Liver (tissue), 9 donors: Measurements from ENCODE around the gene DYRK4. TPM values are rescaled to one million over a fixed set of nuclear protein-coding genes. Genes with fewer than 3 reads are reported as not detected.

Experiments used
- DNase-seq: peaks from one replicate; pipeline ENCODE4 v3.0.0-alpha.2; 2017; ENCODE audit warnings: low spot score
- H3K27ac ChIP-seq, 2 donors: one replicate each; pipeline ENCODE4 v1.7.0; 2013; ENCODE audit warnings: inconsistent platforms in 2 of 2, low read length in 2 of 2, control low read depth in 1 of 2, low read depth in 1 of 2, mild to moderate bottlenecking in 1 of 2
- H3K27me3 ChIP-seq, 4 donors: one replicate each; pipeline versions ENCODE4 v1.6.1 to v1.7.0; 2013; ENCODE audit warnings: low read length in 3 of 4, inconsistent platforms in 1 of 4, mild to moderate bottlenecking in 1 of 4, moderate library complexity in 1 of 4; ENCODE audit not compliant: control insufficient read depth in 4 of 4, insufficient read depth in 4 of 4
- H3K36me3 ChIP-seq, 4 donors: one replicate each; pipeline versions ENCODE4 v1.6.1 to v1.7.0; 2013; ENCODE audit warnings: low read length in 3 of 4, mild to moderate bottlenecking in 3 of 4, low read depth in 1 of 4, moderate library complexity in 1 of 4; ENCODE audit not compliant: control insufficient read depth in 4 of 4, insufficient read depth in 3 of 4
- H3K4me1 ChIP-seq, 4 donors: one replicate each; pipeline versions ENCODE4 v1.6.1 to v1.7.0; 2013; ENCODE audit warnings: low read length in 3 of 4, mild to moderate bottlenecking in 3 of 4, moderate library complexity in 1 of 4; ENCODE audit not compliant: control insufficient read depth in 4 of 4, insufficient read depth in 4 of 4
- H3K4me3 ChIP-seq, 3 donors: one replicate each; pipeline versions ENCODE4 v1.6.1 to v1.7.0; 2013; ENCODE audit warnings: low read length in 3 of 3, control low read depth in 1 of 3, low read depth in 1 of 3, mild to moderate bottlenecking in 1 of 3
- H3K9ac ChIP-seq, 2 donors: one replicate each; pipeline ENCODE4 v1.7.0; 2013; ENCODE audit warnings: low read length in 2 of 2, mild to moderate bottlenecking in 2 of 2, moderate library complexity in 2 of 2, control low read depth in 1 of 2, low read depth in 1 of 2
- H3K9me3 ChIP-seq, 4 donors: one replicate each; pipeline versions ENCODE4 v1.6.1 to v1.7.0; 2013; ENCODE audit warnings: low read length in 3 of 4; ENCODE audit not compliant: control insufficient read depth in 4 of 4
- EGR1 ChIP-seq, 2 donors: IDR thresholded peaks; 2 replicates each; pipeline ENCODE4 v1.6.1; 2016 to 2018; ENCODE audit warnings: antibody characterized with exemption in 2 of 2, low read depth in 2 of 2
- FOXA1 ChIP-seq: IDR thresholded peaks from 2 replicates; pipeline ENCODE4 v1.6.1; 2016; ENCODE audit warnings: antibody characterized with exemption
- FOXA2 ChIP-seq: IDR thresholded peaks from 2 replicates; pipeline ENCODE4 v1.6.1; 2016; ENCODE audit warnings: antibody characterized with exemption
- GABPA ChIP-seq, 2 donors: IDR thresholded peaks in 1 of 2; conservative IDR thresholded peaks in 1 of 2; 2 replicates each; pipeline ENCODE4 v1.6.1; 2016; ENCODE audit warnings: antibody characterized with exemption in 2 of 2, mild to moderate bottlenecking in 1 of 2, moderate library complexity in 1 of 2
- HNF4A ChIP-seq, 2 donors: conservative IDR thresholded peaks; 2 replicates each; pipeline ENCODE4 v1.6.1; 2016; ENCODE audit warnings: antibody characterized with exemption in 2 of 2, mild to moderate bottlenecking in 2 of 2
- HNF4G ChIP-seq: IDR thresholded peaks from 2 replicates; pipeline ENCODE4 v1.6.1; 2016; ENCODE audit warnings: antibody characterized with exemption
- JUND ChIP-seq, 2 donors: IDR thresholded peaks; 2 replicates each; pipeline ENCODE4 v1.6.1; 2016; ENCODE audit warnings: antibody characterized with exemption in 2 of 2
- RAD21 ChIP-seq, 2 donors: IDR thresholded peaks; 2 replicates each; pipeline ENCODE4 v1.6.1; 2016; ENCODE audit warnings: antibody characterized with exemption in 2 of 2, mild to moderate bottlenecking in 2 of 2
- RXRA ChIP-seq, 2 donors: IDR thresholded peaks; 2 replicates each; pipeline ENCODE4 v1.6.1; 2017 to 2018; ENCODE audit warnings: antibody characterized with exemption in 2 of 2, mild to moderate bottlenecking in 1 of 2
- SP1 ChIP-seq: IDR thresholded peaks from 2 replicates; pipeline ENCODE4 v1.6.1; 2018; ENCODE audit warnings: antibody characterized with exemption, mild to moderate bottlenecking
- YY1 ChIP-seq: IDR thresholded peaks from 2 replicates; pipeline ENCODE4 v1.6.1; 2016; ENCODE audit warnings: antibody characterized with exemption, mild to moderate bottlenecking
- WGBS: extraction: QIAGEN DNeasy Blood & Tissue Kit; methylation state at CpG from one replicate; pipeline ENCODE4 v1.1.7; 2013; 5-methylcytosine and 5-hydroxymethylcytosine counted together
- polyA plus RNA-seq, 2 donors: library from polyadenylated mRNA; stranded (reverse) in 1 of 2; unstranded in 1 of 2; fragments of 200-250 nt in 1 of 2; fragments of >200 nt in 1 of 2; fragmentation: Nextera tagmentation in 1 of 2; extraction: Ambion mirVana in 1 of 2; gene quantifications; one replicate each; pipeline versions ENCODE4 v1.2.1 to v1.2.3, GENCODE V29; 2013 to 2015
- total RNA-seq, 2 donors: library from RNA; depleted of rRNA; stranded (reverse); fragments of >200 nt; gene quantifications; one replicate each; pipeline ENCODE4 v1.2.3, GENCODE V29; 2014
- TF ChIP-seq, protein P1 (sequence below): IDR thresholded peaks from 2 replicates; pipeline ENCODE4 v1.6.1; 2016; ENCODE audit warnings: antibody characterized with exemption
- TF ChIP-seq, protein P2 (sequence below): IDR thresholded peaks from 2 replicates; pipeline ENCODE4 v1.6.1; 2016; ENCODE audit warnings: antibody characterized with exemption
- TF ChIP-seq, protein P3 (sequence below): IDR thresholded peaks from 2 replicates; pipeline ENCODE4 v1.6.1; 2016; ENCODE audit warnings: antibody characterized with exemption, mild to moderate bottlenecking
- TF ChIP-seq, protein P4 (sequence below): IDR thresholded peaks from 2 replicates; pipeline ENCODE4 v1.6.1; 2016; ENCODE audit warnings: antibody characterized with exemption
- TF ChIP-seq, protein P5 (sequence below): fragments of 150-350 bp; IDR thresholded peaks from 2 replicates; pipeline ENCODE4 v1.5.1; 2017; ENCODE audit warnings: improper control_type of control experiment, low read depth, low read length; ENCODE audit not compliant: missing input control
- donor health status: healthy.
- donor health status: healthy.
- donor health status: healthy.
- donor health status: healthy.
- donor health status: healthy.

The DYRK4 gene
- total and polyA plus RNA-seq, 4 donors = 12.0 to 20.3 (median 14.4) TPM

DNA sequence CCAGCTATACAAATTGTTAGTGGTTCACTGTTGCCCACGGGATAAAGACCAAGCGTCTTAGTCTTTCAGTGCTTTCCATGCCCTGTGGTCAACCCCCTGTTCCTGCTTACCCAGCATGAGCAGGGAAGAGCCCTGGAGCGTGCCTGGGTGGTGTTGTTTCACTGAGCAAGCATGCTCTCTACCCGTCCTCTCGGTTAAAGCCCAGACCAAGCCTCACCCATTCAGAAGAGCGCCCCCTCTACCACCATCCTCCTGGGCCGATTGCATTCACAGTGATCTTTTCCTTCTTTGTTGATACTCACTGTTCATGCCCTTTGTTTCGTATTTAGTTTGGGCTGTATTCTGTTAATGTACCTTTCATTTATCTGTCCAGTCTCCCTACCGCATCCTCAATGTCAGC is 25.1 kb downstream of the DYRK4 start:
- Histone ChIP-seq H3K27ac (no peak overlapping the region), H3K9me3 (no peaks in the 10 kb centered on the region), H3K4me1 (no peaks in the 10 kb centered on the region), H3K36me3 (no peaks in the 10 kb centered on the region), H3K27me3 (peaks cover 0 to 4% (median 0%) of the 10 kb centered on the region in 4 donors), H3K9ac (no peak overlapping the region), H3K4me3 (no peak overlapping the region)
- 77% methylated on average over 9 of the region's 9 CpGs for WGBS
- TF ChIP-seq, protein P1, sequence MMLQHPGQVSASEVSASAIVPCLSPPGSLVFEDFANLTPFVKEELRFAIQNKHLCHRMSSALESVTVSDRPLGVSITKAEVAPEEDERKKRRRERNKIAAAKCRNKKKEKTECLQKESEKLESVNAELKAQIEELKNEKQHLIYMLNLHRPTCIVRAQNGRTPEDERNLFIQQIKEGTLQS = no peak
- TF ChIP-seq, protein P2, sequence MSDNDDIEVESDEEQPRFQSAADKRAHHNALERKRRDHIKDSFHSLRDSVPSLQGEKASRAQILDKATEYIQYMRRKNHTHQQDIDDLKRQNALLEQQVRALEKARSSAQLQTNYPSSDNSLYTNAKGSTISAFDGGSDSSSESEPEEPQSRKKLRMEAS = no peak
- TF ChIP-seq EGR1 (IDR thresholded peaks at IDR 0.05; ENCODE audit: low read depth in 2 of 2) (no peak), GABPA (IDR thresholded peaks at IDR 0.05 in 1 of 2, conservative IDR thresholded peaks at IDR 0.05 in 1 of 2) (no peak), YY1 (no peak), FOXA2 (no peak), RXRA (IDR thresholded peaks at IDR 0.05) (no peak), HNF4A (conservative IDR thresholded peaks at IDR 0.05) (no peak), RAD21 (IDR thresholded peaks at IDR 0.05) (no peak), HNF4G (no peak), JUND (IDR thresholded peaks at IDR 0.05) (no peak), FOXA1 (no peak)
- TF ChIP-seq, protein P3, sequence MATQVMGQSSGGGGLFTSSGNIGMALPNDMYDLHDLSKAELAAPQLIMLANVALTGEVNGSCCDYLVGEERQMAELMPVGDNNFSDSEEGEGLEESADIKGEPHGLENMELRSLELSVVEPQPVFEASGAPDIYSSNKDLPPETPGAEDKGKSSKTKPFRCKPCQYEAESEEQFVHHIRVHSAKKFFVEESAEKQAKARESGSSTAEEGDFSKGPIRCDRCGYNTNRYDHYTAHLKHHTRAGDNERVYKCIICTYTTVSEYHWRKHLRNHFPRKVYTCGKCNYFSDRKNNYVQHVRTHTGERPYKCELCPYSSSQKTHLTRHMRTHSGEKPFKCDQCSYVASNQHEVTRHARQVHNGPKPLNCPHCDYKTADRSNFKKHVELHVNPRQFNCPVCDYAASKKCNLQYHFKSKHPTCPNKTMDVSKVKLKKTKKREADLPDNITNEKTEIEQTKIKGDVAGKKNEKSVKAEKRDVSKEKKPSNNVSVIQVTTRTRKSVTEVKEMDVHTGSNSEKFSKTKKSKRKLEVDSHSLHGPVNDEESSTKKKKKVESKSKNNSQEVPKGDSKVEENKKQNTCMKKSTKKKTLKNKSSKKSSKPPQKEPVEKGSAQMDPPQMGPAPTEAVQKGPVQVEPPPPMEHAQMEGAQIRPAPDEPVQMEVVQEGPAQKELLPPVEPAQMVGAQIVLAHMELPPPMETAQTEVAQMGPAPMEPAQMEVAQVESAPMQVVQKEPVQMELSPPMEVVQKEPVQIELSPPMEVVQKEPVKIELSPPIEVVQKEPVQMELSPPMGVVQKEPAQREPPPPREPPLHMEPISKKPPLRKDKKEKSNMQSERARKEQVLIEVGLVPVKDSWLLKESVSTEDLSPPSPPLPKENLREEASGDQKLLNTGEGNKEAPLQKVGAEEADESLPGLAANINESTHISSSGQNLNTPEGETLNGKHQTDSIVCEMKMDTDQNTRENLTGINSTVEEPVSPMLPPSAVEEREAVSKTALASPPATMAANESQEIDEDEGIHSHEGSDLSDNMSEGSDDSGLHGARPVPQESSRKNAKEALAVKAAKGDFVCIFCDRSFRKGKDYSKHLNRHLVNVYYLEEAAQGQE = no peak
- TF ChIP-seq, protein P4, sequence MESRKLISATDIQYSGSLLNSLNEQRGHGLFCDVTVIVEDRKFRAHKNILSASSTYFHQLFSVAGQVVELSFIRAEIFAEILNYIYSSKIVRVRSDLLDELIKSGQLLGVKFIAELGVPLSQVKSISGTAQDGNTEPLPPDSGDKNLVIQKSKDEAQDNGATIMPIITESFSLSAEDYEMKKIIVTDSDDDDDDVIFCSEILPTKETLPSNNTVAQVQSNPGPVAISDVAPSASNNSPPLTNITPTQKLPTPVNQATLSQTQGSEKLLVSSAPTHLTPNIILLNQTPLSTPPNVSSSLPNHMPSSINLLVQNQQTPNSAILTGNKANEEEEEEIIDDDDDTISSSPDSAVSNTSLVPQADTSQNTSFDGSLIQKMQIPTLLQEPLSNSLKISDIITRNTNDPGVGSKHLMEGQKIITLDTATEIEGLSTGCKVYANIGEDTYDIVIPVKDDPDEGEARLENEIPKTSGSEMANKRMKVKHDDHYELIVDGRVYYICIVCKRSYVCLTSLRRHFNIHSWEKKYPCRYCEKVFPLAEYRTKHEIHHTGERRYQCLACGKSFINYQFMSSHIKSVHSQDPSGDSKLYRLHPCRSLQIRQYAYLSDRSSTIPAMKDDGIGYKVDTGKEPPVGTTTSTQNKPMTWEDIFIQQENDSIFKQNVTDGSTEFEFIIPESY = no peak
- no peak for DNase-seq

DNA sequence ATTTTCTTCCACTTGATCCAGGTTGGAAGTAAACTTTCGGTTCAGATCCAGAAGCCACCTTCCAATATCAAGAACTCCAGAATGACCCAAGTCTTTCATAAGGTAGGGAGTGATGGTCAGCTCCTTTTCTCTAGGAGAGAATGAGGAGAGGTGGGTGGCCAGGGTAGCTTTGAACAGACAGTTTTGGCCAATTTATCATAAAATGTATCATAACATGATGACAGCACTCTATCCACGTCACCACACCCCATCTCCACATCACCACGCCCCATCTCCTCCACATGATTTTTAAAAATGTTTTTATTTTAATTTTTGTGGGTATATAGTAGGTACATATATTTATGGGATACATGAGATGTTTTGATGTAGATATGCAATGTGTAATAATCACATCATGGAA is 26.9 kb downstream of the DYRK4 start:
- no peak overlapping the region for H3K4me3 ChIP-seq
- WGBS = 93% methylated on average over 3 of the region's 3 CpGs
- H3K27me3 ChIP-seq = no peaks in the 10 kb centered on the region
- H3K9ac ChIP-seq = no peak overlapping the region
- no peak overlapping the region for H3K27ac ChIP-seq
- no peaks in the 10 kb centered on the region for H3K4me1 ChIP-seq
- H3K9me3 ChIP-seq = no peaks in the 10 kb centered on the region
- no peaks in the 10 kb centered on the region for H3K36me3 ChIP-seq
- DNase-seq = no peak
- TF ChIP-seq, protein P3 = no peak
- TF ChIP-seq, protein P4 = no peak
- TF ChIP-seq GABPA (IDR thresholded peaks at IDR 0.05 in 1 of 2, conservative IDR thresholded peaks at IDR 0.05 in 1 of 2) (no peak), RXRA (IDR thresholded peaks at IDR 0.05) (no peak), JUND (IDR thresholded peaks at IDR 0.05) (no peak), EGR1 (IDR thresholded peaks at IDR 0.05; ENCODE audit: low read depth in 2 of 2) (no peak), YY1 (no peak), HNF4G (no peak), HNF4A (conservative IDR thresholded peaks at IDR 0.05) (no peak), FOXA1 (no peak), SP1 (no peak), RAD21 (IDR thresholded peaks at IDR 0.05) (no peak), FOXA2 (no peak)
- TF ChIP-seq, protein P2 = no peak
- TF ChIP-seq, protein P5, sequence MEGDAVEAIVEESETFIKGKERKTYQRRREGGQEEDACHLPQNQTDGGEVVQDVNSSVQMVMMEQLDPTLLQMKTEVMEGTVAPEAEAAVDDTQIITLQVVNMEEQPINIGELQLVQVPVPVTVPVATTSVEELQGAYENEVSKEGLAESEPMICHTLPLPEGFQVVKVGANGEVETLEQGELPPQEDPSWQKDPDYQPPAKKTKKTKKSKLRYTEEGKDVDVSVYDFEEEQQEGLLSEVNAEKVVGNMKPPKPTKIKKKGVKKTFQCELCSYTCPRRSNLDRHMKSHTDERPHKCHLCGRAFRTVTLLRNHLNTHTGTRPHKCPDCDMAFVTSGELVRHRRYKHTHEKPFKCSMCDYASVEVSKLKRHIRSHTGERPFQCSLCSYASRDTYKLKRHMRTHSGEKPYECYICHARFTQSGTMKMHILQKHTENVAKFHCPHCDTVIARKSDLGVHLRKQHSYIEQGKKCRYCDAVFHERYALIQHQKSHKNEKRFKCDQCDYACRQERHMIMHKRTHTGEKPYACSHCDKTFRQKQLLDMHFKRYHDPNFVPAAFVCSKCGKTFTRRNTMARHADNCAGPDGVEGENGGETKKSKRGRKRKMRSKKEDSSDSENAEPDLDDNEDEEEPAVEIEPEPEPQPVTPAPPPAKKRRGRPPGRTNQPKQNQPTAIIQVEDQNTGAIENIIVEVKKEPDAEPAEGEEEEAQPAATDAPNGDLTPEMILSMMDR = no peak
- TF ChIP-seq, protein P1 = no peak
